ENCODE data around the gene GAL3ST2.
"Not testable (repeated sequence)": the region's sequence is repeated elsewhere in the genome, so short reads cannot be mapped to it uniquely, and the experiment has no call there.

GAL3ST2 gene

GRCh38 chr2:241796209-241796608, 19.6 kb downstream of the GAL3ST2 start:
- no peak for DNase-seq

- no peak for DNase-seq
These were observed 20.1 kb downstream of the GAL3ST2 start for GRCh38 chr2:241796610-241797138.

- DNase-seq = no peak
These were observed 20.9 kb downstream of the GAL3ST2 start for GRCh38 chr2:241797441-241798080.

GRCh38 chr2:241798081-241798630, 21.5 kb downstream of the GAL3ST2 start:
- no peak for DNase-seq

- no peak for DNase-seq
These were observed 22.3 kb downstream of the GAL3ST2 start for GRCh38 chr2:241798631-241799521.

- no peak for DNase-seq
These were observed 23.0 kb downstream of the GAL3ST2 start for GRCh38 chr2:241799522-241800197.

GRCh38 chr2:241800198-241800903, 23.7 kb downstream of the GAL3ST2 start:
- DNase-seq = not testable (repeated sequence)

- no peak for DNase-seq
These were observed 25.2 kb downstream of the GAL3ST2 start for GRCh38 chr2:241801611-241802420.

GRCh38 chr2:241802421-241803318, 26.0 kb downstream of the GAL3ST2 start:
- DNase-seq = no peak

- peak; percentile 79 for DNase-seq
These were observed 27.0 kb downstream of the GAL3ST2 start for GRCh38 chr2:241803387-241804325.

GRCh38 chr2:241804326-241805229, 28.0 kb downstream of the GAL3ST2 start:
- no peak for DNase-seq

- not testable (repeated sequence) for DNase-seq
These were observed 29.6 kb downstream of the GAL3ST2 start for GRCh38 chr2:241806217-241806616.

GRCh38 chr2:241808051-241808720, 31.6 kb downstream of the GAL3ST2 start:
- no peak for DNase-seq

- DNase-seq = no peak
These were observed 32.2 kb downstream of the GAL3ST2 start, which contains the start of gene NEU4 for GRCh38 chr2:241808721-241809382. Gene NEU4, plus strand, starts transcription at chr2:241809193. Its CDS starts 5,292 bp downstream, at chr2:241814485.

GRCh38 chr2:241809383-241810306, 33.0 kb downstream of the GAL3ST2 start:
- no peak for DNase-seq
